ENCODE results near the gene CPT1B.
"Not testable (repeated sequence)": the region's sequence is repeated elsewhere in the genome, so short reads cannot be mapped to it uniquely, and the experiment has no call there.

The CPT1B gene

DNA sequence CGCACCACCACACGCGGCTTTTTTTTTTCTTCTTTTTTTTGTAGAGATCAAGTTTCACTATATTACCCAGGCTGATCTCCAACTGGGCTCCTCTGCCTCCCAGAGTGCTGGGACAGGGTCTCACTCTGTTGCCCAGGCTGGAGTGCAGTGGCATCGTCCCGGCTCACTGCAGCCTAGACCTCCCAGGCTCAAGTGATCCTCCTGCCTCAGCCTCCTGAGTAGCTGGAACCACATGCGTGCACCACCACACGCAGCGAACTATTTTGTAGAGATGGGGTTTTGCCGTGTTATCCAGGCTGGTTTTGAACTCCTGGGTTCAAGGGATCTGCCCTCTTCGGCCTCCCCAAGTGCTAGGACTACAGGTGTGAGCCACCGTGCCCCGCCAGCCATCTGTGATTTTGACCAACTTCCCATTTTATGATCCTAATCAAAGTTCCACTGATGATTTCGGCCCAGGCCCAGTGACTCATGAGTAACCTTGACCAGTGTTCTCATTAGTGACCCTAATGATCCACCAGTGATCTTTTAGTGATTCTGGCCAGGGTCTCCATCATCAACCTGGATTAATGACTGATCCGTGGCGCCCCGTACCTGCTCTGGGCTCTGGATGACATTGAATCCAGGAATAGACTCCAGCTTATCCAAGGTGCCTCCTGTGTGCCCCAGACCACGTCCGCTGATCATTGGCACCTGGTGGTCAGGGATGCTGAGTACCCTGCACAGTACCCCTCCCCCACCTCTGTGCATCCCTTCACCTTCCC lies 50.1 kb downstream of the CPT1B start:
- no peak for DNase-seq

DNA sequence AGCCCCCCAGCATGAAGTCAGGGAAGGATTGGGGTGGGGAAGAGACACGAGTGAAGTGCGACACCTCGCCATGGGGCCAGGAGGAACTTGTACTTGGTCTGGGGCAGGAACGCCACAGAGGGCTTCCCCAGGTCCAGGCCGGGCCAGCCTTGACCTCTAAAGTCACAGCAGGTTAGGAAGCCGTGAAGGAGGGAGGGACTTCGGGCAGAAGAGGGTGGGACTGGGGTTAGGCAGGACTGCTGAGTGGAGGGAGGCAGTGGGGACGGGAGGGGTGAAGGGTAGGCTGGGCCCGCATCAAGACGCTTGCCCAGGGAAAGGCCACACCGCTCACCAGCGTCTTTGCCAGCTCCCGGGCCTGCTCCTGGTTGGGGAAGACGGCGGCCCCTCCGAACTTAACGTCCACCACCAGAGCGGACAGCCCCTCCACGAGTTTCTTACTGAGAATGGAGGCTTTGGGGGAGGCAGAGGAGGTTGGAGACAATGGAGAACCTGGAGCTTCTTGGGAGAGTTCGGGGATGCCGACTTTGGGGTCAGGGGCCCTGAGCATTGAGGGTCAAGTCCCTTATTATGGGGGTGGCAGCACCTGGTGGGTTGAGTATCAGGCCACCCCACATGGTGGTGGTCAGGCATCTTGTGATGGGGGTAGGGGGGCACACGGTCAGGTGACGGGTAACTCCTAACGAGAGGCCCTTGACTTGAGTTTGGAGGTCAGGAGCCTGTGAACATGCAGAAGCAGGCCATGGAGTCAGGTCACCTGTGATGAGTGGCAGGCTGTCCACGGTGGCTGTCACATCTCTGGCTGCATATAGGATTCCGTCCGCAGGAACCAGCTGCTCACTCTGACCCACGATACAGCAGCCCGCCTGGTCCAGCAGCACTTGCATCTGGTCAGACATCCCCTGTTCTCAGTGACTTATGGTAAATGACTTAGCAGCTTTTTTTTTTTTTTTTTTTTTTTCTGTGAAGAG lies 51.1 kb downstream of the CPT1B start:
- peak; percentile 51 for DNase-seq

DNA sequence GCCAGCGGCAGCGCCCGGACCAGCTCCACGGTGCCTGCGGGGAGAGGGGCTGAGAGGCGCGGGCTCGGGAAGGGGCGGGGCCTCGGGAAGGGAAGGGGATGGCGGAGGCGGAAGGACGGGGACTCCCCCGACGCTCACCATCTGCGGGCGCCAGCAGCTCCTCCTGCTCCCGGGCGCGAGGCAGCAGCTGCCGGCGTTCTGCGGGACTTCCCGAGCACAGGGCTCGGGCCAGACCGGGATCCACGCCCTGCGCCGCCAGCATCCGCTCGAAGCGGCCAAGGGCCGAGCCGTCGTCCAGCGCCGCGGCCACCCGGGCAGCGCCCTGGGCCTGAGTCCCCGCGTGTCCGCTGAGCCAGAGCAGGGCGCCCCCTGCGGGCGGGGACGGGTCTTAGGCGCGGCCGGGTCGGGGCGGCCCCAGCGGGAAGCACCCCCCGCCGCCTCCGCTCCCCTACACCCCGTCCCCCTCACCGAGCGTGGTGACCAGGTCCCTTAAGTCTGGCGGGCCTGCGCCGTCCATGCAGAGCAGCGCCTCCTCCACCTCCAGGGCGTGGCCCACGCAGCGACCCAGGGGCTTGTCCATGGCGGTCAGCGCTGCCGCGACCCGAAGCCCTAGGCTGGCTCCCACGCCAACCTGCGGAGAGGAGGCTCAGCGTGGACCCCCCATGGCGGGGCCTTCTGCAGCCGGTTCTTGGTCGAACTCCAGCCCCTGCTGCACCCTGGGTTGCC lies 52.0 kb downstream of the CPT1B start:
- DNase-seq: peak; percentile 91

DNA sequence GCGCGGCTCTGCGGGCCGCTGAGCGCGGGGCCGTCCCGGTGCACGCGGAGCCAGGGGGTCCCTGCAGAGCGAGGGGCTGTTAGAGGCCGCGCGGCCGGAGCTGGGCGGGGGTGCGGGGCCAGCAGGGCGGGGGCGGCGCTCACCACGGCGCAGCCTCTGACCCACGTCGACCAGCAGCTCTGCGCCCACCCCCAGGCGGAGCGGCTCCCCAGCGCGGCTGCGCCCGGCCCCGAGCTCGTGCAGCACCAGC lies 52.4 kb downstream of the CPT1B start:
- no peak for DNase-seq

DNA sequence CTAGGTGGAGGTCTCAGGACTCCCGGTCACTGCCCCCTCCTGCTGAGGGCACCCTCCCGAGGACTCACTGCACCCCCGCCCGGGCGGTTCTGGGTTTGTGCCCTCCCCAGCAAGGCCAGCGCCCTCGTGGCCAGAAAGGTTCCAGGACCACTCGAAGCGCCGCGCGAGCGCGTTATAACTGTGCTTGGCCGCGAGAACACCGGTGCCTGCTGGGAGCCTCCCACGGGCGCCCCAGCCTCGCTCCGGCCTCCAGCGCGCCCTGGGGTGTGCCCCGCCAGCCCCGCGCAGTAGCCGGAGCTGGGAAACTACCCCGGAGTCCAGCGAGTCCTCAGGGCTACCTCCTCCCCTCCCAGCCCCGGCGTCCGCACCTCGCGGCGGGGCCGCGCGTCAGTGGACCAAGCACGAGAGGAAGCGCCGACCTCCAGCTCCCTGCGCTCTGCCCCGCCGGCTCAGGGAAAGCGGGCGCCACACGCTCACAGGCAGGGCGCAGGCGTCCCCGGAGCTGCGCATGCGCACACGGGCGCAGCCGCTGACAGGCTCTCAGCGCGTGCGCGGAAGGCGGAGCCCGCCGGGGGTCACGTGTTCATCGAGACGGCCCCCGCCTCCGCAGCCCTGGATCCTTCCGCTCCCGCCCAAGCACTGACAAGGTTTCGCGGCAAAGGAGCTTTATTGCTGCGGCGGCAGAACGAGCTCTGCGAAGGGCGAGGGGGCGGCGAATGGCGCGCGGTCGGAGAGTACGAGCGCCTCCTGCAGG lies 52.9 kb downstream of the CPT1B start, which contains the start of gene SCO2:
SCO2 (minus strand) TSS at position 495 of the 754 bp plus-strand sequence. CDS start 1,187 bp downstream, outside the sequence.
- DNase-seq: peak; percentile 97

DNA sequence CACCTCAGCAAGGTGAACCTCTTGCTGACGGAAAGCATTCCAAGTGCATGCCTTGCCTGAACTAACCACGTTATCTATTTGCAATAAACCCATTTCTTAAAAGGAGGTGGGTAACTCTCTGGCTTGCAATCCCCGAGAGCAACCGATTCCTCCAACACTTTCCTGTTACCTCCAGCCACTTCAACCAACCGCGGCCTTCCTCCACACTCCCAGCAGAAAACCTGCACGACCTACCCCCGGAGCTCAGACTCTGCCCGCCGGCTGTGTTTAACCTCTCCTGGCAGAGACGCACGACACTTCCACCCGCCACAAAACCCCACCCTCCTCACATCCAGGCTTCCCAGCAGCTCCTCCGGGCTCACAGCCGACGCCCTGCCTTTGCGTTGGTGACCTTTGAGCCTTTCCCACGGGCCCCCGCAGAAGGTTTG lies 53.5 kb downstream of the CPT1B start:
- peak; percentile 12 for DNase-seq

DNA sequence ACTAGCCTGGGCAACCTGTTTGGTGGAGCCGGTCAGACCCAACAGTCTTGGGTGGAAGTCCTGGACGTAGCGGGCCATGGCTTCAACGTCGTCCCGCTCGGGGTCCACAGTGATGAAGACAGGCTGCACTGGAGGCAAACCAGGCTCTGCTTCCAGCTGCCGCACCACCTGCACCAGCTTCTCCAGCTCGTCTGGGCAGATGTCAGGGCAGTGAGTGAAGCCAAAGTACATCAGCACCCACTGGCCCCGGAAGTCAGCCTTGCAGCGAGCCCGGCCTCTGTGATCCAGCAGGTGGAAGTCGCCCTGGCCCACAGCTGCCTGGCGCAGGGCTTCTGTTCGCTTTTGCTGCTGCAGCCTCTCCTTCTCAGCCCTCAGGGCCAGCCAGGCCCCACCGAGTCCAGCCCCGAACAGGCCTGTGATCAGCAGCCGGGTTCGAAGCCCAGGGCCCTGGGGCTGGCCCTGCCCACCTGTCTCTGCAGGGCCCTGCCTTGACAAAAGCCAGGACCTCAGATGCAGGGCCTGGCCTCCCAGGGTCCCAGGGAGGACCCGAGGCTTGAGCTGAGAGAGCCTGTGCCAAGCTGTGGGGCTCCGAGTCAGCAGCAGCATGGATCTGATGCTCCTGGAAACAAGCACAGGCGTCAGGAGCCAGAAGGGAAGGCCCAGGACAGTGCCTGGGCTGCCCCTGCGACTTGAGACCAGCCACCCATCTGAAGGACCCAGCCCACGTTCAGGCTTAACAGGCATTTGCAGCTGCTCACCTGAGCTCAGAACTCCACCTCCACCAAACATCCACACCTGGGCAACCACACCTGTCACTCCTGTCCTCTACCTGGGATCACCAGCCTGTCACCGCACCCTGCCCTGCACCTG lies 54.2 kb downstream of the CPT1B start:
- no peak for DNase-seq

DNA sequence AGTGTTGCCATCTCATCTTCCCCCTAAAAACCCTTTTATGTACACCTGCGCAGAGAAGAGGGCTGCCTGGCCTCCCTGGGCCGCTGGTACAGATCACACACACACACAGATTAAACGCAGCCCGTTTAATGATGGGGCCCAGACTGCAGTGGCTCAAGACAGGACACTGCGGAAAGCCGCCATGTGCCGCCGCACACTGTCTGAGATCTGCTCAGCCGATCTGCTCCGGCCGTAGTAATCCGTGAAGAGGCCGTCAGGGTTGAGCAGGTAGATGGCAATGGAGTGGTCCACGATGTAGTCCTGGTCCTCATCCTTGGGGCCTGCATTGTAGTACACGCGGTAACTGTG lies 54.8 kb downstream of the CPT1B start:
- no peak for DNase-seq

DNA sequence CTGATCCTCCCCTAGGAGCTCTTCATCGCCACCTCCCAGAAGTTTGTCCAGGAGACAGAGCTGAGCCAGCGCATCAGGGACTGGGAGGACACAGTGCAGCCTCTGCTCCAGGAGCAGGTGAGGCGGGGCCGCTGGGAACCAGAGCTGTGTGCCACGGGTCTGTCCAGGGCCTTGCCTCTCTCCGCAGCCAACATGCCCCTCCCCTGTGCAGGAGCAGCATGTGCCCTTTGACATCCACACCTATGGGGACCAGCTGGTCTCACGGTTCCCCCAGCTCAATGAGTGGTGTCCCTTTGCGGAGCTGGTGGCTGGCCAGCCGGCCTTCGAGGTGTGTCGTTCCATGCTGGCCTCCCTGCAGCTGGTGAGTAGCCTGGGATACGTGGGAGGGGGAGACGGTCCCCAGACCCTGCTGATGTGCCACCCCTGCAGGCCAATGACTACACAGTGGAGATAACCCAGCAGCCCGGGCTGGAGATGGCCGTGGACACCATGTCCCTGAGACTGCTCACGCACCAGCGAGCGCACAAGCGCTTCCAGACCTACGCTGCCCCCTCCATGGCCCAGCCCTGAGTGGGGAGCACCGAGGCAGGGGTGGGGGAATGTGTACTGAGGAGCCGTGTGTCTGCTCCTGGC lies 55.3 kb downstream of the CPT1B start:
- DNase-seq: no peak

DNA sequence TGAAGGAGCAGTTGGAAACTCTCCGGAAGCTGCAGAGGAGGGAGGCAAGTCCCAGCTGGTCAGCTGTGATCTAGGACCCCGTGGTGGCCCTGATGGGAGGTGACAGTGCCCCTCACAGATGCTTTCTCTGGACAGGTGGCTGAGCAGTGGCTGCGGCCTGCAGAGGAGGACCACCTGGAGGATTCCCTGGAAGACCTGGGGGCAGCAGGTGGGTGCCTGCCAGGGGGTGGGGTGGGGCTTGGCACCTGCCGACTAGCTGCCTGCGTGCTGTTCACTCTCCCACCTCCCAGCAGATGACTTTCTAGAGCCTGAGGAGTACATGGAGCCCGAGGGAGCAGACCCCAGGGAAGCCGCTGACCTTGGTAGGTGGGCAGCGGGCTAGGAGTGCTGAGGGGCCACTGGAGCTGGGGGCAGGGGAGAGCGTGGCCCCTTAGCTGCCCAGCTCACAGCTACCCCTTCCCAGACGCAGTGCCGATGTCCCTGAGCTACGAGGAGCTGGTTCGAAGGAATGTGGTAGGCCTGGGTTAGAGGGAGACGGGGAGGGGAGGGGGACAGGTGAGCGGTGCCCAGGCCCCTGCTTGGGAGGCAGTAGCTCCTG lies 55.9 kb downstream of the CPT1B start:
- no peak for DNase-seq

DNA sequence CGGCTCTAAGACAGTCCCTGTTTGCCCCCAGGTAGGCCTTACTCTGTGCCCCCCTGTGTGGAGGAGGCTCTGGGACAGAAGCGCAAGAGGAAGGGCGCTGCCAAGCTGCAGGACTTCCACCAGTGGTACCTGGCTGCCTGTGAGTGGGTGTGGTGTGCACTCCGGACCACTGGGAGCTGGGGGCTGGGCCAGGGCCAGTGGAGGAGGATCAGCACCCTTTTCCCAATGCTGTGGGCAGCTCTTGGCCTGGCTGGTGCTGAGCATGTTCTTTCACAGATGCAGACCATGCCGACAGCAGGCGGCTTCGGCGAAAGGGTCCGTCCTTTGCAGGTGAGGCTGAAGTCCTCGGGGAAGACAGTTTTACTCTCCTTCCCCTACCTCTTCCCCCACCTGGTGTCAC lies 56.5 kb downstream of the CPT1B start:
- DNase-seq: no peak

DNA sequence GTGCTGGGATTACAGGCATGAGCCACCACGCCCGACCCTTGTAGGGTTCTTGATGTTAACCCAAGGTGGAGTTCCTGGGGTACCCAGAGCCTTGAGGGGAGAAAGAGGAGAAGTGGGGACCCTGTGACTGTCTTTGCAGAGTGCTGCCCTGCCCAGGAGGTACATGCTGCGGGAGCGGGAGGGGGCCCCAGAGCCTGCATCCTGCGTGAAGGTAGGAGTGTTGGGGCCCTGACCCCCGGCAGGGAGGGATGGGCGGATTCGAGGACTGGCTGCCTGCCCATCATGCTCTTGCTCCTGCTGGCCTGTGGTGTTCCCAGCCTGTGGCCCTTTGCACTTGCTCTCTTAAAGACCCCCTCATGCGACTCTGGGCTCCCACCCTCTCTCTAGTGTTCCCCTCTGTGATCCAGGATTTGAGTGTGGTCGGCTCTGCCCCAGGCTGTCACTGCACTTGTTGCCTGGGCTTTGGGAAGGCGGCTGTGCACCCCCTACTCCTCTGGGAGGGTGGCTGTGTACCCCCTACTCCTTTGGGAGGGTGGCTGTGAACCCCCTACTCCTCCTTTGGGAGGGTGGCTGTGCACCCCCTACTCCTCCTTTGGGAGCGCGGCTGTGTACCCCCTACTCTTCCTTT lies 57.3 kb downstream of the CPT1B start:
- no peak for DNase-seq

DNA sequence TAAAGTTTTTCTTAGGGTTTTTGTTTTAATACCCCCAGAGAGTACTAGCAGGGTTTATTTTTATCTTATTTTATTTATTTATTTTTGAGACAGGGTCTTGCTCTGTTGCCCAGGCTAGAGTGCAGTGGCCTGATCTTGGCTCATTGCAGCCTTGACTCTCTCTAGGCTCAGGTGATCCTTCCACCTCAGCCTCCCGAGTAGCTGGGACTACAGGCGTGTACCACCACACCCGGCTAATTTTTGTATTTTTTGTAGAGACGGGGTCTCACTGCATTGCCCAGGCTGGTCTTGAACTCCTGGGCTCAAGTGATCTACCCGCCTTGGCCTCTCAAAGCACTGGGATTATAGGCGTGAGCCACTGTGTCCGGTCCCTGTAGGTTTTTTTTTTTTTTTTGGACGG lies 58.0 kb downstream of the CPT1B start:
- not testable (repeated sequence) for DNase-seq

DNA sequence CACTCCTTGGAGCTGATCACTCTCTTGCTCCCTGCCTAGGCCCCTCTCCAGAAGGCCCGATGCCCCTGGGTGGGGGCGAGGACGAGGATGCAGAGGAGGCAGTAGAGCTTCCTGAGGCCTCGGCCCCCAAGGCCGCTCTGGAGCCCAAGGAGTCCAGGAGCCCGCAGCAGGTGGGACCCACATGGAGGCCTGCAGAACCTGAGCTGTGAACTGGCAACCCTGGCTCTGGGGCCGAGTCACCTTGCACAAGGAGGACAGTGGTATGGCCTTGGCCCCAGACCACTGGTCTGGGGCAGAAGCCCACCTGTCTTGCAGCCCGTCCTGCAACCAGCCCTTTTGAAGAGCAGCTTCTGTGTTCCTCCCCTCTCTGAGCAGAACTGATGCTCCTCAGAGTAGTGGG lies 59.1 kb downstream of the CPT1B start:
- no peak for DNase-seq
